ENCODE data around the gene ZNF598. TPM values are rescaled to one million over a fixed set of nuclear protein-coding genes. Genes with fewer than 3 reads are reported as not detected.

ZNF598 gene
- total RNA-seq, 4 donors from 2014 or later = 56.1 to 117 (median 86.5) TPM

DNA sequence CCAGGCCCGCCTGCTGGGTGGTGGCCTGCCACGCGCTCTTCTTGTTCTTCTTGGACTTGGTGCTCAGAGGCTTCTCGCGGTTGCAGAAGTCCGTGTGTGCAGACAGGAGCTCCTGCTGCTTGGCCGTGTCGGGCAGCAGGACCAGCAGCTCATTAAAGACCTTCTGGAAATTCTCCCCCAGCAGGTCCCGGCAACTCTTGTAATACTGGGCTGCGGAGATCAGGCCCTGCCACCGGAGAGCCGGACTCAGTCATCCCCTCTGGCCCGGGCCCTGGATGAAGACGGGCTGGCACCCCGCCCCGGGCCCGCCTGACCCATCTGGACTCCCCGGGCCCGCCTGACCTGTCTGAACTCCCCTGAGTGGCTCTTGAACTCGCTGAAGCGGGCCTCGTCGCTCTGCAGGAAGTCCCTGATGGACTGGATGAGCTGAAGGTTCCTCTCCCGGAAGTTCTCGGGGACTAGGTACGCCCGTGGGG is 11.2 kb downstream of the ZNF598 start:
- H3K4me3 ChIP-seq (ENCODE audit: low read depth, poor library complexity, severe bottlenecking) = no peak overlapping the region
- intact Hi-C loops (cut with DNase I; ENCODE audit: low total_unique reads) = no loop called here
- TF ChIP-seq POLR2A (IDR thresholded peaks at IDR 0.05) = no peak
- TF ChIP-seq, protein P1, sequence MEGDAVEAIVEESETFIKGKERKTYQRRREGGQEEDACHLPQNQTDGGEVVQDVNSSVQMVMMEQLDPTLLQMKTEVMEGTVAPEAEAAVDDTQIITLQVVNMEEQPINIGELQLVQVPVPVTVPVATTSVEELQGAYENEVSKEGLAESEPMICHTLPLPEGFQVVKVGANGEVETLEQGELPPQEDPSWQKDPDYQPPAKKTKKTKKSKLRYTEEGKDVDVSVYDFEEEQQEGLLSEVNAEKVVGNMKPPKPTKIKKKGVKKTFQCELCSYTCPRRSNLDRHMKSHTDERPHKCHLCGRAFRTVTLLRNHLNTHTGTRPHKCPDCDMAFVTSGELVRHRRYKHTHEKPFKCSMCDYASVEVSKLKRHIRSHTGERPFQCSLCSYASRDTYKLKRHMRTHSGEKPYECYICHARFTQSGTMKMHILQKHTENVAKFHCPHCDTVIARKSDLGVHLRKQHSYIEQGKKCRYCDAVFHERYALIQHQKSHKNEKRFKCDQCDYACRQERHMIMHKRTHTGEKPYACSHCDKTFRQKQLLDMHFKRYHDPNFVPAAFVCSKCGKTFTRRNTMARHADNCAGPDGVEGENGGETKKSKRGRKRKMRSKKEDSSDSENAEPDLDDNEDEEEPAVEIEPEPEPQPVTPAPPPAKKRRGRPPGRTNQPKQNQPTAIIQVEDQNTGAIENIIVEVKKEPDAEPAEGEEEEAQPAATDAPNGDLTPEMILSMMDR (IDR thresholded peaks at IDR 0.05) = no peak
- no peak for DNase-seq (ENCODE audit: low spot score in 2 of 2)
- WGBS, 2 donors = 86 to 93% methylated on average over 19 to 25 of the region's 27 CpGs

DNA sequence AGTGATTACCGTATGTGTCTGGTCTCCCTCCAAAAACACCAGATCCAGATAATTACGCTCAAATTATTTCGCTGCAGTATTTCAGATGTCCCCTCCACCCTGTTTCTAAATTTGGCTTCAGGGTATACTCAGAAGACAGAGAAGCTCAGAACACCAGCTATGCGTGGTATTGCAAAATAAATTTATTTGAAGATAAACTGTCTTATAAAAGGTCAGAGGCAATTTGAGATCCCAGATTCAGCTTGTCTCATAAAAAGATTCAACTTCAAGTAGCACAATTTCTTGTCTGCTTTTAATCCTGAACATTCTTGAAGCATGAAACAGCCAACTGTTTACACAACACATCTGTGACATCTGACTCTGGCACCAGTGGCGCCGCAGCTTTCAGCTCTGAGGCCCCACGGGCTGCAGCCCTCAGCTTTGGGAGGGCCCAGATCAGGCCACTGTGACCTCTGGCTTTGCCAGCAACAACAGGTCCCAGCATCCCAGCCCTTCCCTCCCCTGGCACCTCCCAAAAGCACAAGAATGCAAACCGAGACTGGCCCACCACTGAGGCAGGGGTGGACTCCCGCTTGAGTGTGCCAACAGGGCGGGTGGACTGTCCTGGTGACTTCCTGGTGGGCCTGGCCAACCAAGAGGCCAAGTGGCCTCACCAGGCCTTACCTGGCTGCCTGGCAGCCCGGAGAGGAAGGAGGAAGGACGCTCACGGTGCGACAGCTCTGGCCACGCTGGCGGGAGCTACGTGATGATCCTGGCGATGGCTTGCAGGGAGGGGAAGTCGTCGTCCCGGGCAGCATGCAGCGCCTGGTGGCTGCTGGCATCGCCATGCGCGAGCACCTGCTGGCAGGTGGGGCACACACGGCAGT is 11.9 kb downstream of the ZNF598 start:
- 78% methylated on average over 26 of the region's 26 CpGs for WGBS, 2 donors
- intact Hi-C loops (cut with DNase I; ENCODE audit: low total_unique reads) = no loop called here
- TF ChIP-seq POLR2A (IDR thresholded peaks at IDR 0.05) = no peak
- TF ChIP-seq, protein P1 (IDR thresholded peaks at IDR 0.05) = no peak
- H3K4me3 ChIP-seq (ENCODE audit: low read depth, poor library complexity, severe bottlenecking) = no peak overlapping the region
- DNase-seq (ENCODE audit: low spot score in 2 of 2) = no peak

DNA sequence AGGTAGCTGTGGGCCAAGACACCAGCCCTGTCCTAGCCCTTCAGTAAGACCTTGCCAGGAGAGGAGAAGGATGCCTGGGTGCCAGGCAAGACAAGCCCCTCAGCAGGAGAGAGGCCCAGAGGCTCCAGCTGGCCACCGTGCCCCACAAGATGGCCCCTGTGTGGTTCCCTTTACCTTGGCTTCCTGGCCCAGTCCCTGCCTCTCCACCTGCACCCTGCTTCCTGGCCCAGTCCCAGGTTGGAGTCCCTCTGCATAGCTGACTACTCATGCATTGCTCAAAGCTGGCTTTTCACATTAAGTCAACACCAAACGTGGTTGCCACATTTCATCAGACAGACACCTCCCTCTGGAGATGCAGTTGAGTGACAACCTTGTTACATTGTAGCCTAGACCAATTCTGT is 15.9 kb downstream of the ZNF598 start:
- WGBS, 2 donors = 59 to 64% methylated on average over 2 of the region's 2 CpGs
- no peak for TF ChIP-seq POLR2A (IDR thresholded peaks at IDR 0.05)
- TF ChIP-seq, protein P1 (IDR thresholded peaks at IDR 0.05) = no peak
- H3K4me3 ChIP-seq (ENCODE audit: low read depth, poor library complexity, severe bottlenecking) = no peak overlapping the region
- DNase-seq (ENCODE audit: low spot score in 2 of 2) = no peak
- intact Hi-C loops (cut with DNase I; ENCODE audit: low total_unique reads) = no loop called here

DNA sequence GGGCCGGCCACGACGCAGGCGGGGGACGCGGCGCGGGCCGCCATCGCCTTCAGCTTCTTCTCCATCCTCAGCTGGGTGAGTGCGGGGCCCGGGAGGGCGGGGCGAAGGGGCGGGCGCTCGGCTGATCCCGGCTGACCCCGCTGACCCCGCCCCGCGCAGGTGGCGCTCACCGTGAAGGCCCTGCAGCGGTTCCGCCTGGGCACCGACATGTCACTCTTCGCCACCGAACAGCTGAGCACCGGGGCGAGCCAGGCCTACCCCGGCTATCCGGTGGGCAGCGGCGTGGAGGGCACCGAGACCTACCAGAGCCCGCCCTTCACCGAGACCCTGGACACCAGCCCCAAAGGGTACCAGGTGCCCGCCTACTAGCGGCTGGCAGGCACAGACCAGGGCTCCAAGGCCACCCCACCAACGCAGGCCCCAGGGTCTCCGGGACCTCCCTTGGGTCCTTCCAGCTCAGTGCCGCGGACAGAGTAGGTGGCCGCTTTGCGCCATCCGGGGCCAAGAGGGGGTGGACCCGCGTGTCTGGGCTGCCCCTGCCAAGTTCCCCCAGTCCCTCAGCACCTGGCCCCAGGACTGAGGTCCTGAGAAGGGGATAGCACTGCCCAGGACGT is 16.8 kb downstream of the ZNF598 start:
- WGBS, 2 donors = 50 to 81% methylated on average over 18 to 42 of the region's 50 CpGs
- no peak overlapping the region for H3K4me3 ChIP-seq (ENCODE audit: low read depth, poor library complexity, severe bottlenecking)
- no peak for DNase-seq (ENCODE audit: low spot score in 2 of 2)
- TF ChIP-seq, protein P1 (IDR thresholded peaks at IDR 0.05) = no peak
- no peak for TF ChIP-seq POLR2A (IDR thresholded peaks at IDR 0.05)
- intact Hi-C loops (cut with DNase I; ENCODE audit: low total_unique reads) = no loop called here

DNA sequence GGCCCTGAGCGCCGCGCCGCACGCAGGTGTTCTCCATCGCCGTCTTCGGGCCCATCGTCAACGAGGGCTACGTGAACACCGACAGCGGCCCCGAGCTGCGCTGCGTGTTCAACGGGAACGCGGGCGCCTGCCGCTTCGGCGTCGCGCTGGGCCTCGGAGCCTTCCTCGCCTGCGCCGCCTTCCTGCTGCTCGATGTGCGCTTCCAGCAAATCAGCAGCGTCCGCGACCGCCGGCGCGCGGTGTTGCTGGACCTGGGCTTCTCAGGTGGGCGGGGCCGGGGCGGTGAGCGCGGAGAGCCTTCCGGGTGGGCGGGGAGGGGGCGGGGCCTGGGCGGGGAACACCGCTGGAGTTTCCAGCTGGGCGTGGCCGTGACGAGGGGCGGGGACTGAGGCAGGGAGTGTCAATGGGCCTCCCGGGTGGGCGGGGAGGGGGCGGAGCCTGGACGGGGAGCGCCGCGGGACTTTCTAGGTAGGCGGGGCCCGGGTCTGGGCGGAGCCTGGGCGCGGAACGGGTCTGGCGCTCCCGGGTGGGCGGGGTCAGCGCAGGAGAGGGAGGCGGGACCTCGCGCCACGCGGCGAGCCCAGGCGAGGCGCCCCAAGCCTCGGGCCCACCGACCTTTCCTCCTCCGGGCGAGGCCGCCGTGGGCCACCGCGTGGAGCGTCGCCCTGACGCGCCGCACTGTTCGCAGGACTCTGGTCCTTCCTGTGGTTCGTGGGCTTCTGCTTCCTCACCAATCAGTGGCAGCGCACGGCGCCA is 17.5 kb downstream of the ZNF598 start:
- intact Hi-C loops (cut with DNase I; ENCODE audit: low total_unique reads) = no loop called here
- TF ChIP-seq, protein P1 (IDR thresholded peaks at IDR 0.05) = no peak
- no peak for TF ChIP-seq POLR2A (IDR thresholded peaks at IDR 0.05)

More for the DNA sequence above, 17.5 kb downstream of the ZNF598 start:
- WGBS, 2 donors = 0 to 21% methylated on average over 18 to 39 of the region's 96 CpGs
- peak; percentile 92 to 98 for DNase-seq (ENCODE audit: low spot score in 2 of 2)
- H3K4me3 ChIP-seq (ENCODE audit: low read depth, poor library complexity, severe bottlenecking) = no peak overlapping the region

All from lower leg skin (tissue), 4 donors.